ENCODE results near the gene STX2.
"Not testable (repeated sequence)": the region's sequence is repeated elsewhere in the genome, so short reads cannot be mapped to it uniquely, and the experiment has no call there.

Gene STX2

GRCh38 chr12:130838951-130839769, at the start of gene STX2:
STX2 (minus strand) TSS chr12:130839250; CDS start chr12:130839099, 151 bp downstream.
- peak; percentile 76 for DNase-seq

DNA sequence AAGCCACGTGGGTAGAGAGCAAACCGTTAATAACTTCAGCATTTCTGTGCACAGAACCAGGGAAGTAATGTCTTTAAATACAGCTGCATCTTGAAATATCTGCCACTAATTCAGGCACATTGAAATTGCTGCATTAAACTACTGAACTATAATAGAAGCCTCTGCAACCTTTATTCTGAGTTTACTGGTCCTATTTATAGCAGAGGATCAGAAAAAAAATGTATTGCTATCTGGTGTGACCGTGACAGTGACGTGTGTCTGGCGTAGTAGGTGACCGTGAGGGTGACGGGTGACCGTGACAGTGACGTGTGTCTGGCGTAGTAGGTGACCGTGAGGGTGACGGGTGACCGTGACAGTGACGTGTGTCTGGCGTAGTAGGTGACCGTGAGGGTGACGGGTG, 48.1 kb upstream of the STX2 start:
- DNase-seq, result not testable (repeated sequence)

- no peak for DNase-seq
Measured at GRCh38 chr12:130881548-130881947, 42.5 kb upstream of the STX2 start.

- DNase-seq, result no peak
Measured at GRCh38 chr12:130881046-130881445, 42.0 kb upstream of the STX2 start.

DNA sequence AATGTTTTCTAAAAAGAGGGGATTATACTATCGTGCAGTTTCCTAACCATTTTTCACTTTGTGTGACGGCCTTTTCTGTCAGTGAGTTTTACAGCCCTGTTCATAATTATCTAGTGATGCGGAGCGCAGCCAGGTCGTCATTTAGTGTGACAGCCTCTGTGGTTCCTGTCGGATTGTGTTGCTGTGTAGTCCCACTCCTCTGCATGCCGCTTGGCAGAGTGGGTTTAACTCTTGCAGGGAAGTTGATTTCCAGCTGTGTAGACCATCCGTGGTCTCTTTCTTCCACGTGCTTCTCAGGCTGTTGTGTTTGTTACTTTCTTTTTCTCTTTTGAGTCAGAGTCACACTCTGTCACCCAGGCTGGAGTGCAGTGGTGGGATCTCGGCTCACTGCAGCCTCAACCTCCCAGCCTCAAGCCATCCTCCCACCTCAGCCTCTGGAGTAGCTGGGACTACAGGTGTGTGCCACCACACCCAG, 41.4 kb upstream of the STX2 start:
- DNase-seq, result peak; percentile 7

DNA sequence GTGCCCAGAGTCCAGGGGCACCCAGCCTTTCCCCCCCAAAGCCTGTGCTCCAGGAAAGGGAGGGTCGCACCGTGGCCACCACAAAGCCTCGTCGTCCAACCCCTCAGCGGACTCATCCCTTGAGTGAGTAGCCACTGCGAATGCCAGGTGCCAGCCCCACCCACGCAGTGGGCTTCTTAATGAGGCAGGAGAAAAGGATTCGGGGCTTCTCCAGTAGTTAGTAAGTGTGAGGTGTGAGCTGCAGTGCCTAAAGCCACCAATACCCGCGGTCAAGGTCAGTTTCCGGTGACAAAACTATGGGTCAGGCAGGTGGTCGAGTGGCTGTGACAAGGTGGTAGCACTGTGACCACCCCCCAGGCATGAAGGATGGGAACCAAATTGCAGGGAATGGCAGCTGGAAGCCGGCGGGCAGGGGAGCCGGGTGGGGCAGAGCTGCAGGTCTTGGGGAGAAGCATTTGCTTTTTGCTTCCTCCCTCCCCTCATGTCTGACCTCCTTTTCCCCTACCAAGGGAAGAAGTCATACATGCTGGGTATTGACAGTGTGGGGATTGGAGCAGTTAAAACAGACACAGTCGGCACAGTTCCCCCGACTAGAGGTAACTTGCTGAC, 40.8 kb upstream of the STX2 start:
- no peak for DNase-seq

DNA sequence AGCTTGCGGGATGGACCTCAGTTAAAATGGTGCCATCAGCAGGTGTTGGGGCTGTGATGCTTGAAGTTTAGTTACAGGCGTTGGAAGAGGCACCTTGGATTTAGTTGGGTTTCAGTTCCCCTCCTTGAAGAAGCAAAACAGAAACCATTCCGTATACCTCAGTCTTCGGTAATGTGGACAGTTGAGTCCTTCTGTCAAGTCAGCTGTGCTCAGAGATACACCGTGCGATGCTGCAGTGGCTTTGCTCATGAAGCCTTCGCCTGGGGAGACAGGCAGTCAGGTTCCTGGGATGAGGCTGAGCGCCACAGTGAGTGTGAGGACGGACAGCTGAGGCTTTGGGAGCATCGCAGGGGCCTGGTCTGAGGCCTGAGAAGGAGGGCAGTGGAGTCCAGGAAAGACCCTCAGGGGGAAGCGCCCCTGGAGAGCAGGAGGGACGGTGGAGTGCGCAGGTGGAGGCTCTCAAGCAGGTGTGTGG, 40.2 kb upstream of the STX2 start:
- DNase-seq, result peak; percentile 29

DNA sequence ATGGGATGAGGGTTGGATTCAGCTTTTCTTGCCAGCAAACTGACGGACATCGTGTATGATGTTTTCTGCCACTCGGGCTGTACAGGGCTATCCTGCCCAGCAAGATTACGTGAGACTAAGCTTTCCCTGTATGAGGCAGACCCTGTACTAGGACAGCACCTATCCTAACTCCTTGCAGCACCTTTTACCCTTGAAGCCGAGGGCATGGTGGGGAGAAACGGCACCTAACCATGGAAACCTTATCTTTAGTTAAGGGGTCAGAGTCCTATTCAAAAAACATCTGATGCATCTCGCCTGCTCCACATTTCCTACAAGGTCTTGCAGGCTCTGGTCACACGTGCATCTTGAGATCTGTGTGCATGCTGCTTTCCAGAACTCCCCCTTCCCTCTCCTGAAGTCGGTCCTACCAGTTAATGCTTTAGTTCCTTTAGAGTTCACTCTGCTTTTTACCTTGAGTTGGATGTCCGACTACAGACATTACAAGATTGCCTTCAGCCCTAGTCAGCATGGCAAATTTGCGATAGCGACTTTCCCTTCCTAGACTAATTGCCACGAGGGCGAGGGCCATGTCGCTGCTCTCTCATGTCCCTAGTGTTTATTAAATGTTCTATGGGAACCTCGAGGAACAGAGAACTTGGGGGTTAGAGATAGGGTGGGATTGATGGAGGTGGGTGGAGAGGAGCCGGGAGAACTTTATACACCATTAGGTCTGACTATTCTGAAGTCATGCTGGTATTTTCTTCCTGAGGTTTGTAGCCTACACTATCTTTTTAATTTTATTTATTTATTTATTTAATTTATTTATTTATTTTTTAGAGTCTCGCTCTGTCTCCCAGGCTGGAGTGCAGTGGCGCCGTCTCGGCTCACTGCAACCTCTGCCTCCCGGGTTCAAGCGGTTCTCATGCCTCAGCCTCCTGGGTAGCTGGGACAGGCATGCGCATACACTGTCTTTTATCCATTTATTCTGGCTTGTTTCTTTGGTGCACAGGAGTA, 39.4 kb upstream of the STX2 start:
- DNase-seq, result no peak

GRCh38 chr12:130877333-130877732, 38.3 kb upstream of the STX2 start:
- DNase-seq, result no peak

DNA sequence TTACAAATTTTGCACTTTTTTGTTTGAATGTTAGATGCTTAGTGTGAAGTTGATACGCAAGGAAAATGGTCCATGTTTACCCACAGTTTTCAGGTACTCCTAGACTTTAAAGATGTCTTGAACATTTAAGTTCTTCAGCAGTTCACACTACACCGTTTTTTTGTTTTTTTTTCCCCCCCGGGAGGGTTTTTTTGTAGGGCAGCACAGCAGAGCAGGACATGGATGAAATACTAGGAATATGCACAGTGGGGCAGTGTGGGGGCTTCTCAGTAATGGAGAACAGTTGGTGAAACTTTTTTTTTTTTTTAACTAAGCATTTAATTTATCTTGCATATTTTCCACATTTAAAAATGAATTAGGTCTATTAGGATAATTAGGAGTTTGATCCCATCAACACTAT, 37.7 kb upstream of the STX2 start:
- DNase-seq, result no peak

- no peak for DNase-seq
Measured at GRCh38 chr12:130876297-130876696, 37.2 kb upstream of the STX2 start.

DNA sequence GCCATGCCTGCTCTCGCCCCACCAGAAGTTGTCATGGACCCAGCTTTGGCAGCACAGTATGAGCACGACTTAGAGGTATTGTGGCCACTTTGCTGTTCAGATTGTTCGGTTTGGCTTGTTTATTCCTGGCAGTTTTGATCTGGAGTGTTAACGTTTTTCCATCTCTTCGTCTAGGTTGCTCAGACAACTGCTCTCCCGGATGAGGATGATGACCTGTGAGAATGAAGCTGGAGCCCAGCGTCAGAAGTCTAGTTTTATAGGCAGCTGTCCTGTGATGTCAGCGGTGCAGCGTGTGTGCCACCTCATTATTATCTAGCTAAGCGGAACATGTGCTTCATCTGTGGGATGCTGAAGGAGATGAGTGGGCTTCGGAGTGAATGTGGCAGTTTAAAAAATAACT, 36.7 kb upstream of the STX2 start:
- DNase-seq, result not testable (repeated sequence)

- no peak for DNase-seq
Measured at GRCh38 chr12:130875193-130875592, 36.1 kb upstream of the STX2 start.

DNA sequence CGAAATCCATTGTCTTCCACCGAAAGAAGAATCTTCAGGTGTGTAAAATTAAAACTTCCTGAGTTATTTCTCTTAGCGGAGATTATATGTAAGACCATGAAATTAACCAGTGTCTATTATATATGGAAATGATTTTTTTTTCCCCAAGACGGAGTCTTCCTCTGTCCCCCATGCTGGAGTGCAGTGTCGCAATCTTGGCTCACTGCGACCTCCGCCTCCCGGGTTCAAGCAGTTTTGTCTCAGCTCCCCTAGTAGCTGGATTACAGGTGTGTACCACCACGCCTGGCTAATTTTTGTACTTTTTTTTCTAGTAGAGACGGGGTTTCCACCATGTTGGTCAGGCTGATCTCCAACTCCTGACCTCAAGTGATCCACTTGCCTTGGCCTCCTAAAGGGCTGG, 35.6 kb upstream of the STX2 start:
- no peak for DNase-seq

DNA sequence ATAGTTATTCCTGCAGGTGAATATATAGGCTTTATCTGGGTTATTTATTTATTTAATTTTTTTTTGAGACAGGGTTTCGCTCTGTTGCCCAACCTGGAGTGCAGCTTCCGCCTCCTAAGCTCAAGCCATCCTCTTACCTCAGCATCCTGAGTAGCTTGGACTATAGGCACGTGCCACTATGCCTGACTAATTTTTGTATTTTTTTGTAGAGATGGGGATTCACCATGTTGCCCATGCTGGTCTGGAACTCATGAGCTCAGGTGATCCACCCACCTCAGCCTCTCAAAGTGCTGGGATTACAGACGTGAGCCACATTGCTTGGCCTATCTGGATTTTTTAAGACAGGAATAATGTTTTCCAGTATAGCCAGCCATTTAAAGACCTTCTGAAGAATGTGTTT, 34.8 kb upstream of the STX2 start:
- DNase-seq, result no peak

- no peak for DNase-seq
Measured at GRCh38 chr12:130873106-130873795, 34.2 kb upstream of the STX2 start.

DNA sequence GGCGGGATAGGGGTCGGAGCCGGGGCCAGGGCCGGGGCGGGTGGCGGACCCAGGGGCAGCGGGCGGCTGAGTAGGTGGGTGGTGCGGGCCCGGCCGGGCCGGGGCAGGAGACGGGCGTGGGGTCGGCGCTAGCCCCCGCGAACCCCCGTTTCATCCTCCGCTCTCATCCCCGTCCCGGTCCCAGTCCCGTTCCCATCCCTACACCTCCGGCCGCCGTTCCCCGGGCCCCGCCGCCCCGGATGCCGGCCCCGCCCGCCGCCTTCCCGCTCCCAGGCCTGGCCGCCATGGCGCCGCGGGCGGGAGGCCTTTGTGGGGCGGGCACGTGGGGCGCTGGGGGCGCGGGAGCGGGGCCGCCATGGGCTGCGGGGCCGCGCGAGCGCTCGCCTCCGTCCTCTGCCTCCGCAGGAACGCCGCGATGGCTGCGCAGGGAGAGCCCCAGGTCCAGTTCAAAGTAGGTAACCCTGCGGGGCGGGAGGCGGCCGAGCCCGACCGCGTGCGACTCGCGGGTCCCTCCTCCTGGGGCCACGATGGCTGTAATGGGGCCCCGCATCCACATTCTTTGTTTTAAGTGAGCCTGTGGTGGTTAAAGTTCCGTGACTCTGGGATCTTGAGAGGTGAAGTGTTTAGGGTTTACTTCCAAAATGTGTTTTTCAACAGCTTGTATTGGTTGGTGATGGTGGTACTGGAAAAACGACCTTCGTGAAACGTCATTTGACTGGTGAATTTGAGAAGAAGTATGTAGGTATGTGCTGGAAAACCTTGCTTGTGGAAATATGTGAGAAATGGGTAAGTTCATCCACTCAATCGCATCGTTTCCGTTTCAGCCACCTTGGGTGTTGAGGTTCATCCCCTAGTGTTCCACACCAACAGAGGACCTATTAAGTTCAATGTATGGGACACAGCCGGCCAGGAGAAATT, 33.4 kb upstream of the STX2 start:
- peak; percentile 29 for DNase-seq

DNA sequence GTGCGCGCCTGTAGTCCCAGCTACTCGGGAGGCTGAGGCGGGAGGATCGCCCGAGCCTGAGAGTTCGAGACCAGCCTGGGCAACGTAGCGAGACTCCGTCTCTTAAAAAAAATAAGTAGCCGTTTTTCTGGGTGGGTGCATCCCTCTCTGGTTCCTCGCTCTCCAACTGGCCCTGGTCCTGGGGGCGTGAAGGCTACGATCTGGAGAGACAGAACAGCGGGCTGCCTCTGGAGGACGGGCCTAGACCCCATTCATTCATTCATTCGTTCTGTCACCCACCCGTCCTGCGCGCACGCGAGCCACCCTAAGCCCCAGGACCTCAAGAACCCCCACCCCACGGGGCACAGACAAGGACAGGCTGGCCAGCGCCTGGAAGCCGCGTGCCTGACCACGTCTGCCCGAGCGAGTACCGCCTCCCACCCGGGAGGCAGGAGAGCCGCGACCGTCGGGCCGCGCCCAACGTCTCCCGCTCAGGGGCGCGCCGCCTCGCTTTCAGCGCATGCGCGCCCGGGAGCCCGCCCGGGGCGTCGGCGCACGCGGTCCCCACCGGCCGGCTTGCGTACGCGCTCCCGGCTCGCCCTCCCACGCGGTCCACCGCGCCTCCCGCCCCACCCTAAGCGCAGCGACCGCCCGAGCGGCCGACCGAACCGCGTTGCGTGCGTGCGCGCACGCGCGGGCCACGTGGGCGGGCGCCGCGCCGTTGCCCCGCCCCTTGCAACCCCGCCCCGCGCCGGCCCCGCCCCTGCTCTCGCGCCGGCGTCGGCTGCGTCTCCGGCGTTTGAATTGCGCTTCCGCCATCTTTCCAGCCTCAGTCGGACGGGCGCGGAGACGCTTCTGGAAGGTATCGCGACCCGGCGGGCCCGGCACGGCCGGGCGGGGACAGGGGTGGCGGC, 32.5 kb upstream of the STX2 start, which contains the start of gene RAN:
Gene RAN (plus strand): TSS at position 781 of the 893 bp plus-strand sequence. CDS start 528 bp downstream, outside the sequence.
- DNase-seq, result peak; percentile 84

GRCh38 chr12:130870442-130871285, 31.6 kb upstream of the STX2 start:
- peak; percentile 7 for DNase-seq

All from DMS79 treated with DMSO at 0.1 percent for 48 hours (cell line).